ENCODE measurements around the gene CCL8.

CCL8 gene

DNA sequence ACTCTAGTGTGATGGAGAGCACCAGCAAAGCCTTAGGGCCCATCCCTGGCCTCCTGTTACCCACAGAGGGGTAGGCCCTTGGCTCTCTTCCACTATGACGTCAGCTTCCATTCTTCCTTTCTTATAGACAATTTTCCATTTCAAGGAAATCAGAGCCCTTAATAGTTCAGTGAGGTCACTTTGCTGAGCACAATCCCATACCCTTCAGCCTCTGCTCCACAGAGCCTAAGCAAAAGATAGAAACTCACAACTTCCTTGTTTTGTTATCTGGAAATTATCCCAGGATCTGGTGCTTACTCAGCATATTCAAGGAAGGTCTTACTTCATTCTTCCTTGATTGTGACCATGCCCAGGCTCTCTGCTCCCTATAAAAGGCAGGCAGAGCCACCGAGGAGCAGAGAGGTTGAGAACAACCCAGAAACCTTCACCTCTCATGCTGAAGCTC, at the start of gene CCL8:
Gene CCL8 (plus strand): TSS at position 397 of the 445 bp plus-strand sequence. CDS start 67 bp downstream, outside the sequence.
- DNase-seq: no peak

- DNase-seq: no peak
Observed at GRCh38 chr17:34269969-34270368, 49.3 kb upstream of the CCL8 start, which contains the start of gene CCL7. Gene CCL7 (plus strand): TSS chr17:34270221. CDS start chr17:34270291, 70 bp downstream.

GRCh38 chr17:34275881-34276280, 43.4 kb upstream of the CCL8 start:
- no peak for DNase-seq

GRCh38 chr17:34276826-34277225, 42.4 kb upstream of the CCL8 start:
- no peak for DNase-seq

GRCh38 chr17:34283571-34283970, 35.7 kb upstream of the CCL8 start:
- no peak for DNase-seq

- no peak for DNase-seq
Observed at GRCh38 chr17:34285286-34285792, 33.9 kb upstream of the CCL8 start, which contains the start of gene CCL11. Gene CCL11 (plus strand): TSS chr17:34285742. CDS start chr17:34285809, 67 bp downstream.

GRCh38 chr17:34287875-34288274, 31.4 kb upstream of the CCL8 start:
- no peak for DNase-seq

- DNase-seq: no peak
Observed at GRCh38 chr17:34290586-34290985, 28.6 kb upstream of the CCL8 start.

DNA sequence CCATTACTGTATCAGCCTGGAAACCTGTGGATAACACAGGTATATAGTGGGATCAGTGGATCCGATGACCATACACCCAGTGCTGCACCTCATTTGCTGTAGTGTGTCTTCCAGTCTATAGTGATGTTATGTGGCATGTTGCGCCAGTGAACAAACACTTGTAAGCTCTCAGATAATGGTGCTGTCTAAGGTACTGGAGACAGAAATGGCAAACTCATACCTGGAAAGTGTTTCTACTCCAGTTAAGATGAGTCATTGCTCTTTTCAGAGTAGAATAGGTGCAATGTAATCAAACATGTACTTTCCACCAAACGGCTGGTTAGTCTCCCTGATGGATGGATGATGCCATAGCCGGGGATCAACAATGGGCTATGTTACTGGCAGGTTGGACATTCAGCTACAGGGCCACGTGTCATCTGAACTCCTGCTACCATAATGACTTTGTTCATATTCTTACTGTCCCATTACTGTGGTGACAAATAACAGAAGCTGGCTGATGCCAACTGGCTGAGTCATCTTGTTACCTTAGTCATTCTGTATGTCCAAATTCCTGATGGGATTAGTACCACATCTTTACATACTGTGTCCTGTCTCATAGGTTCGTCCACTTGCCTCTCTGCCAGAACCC, 27.4 kb upstream of the CCL8 start:
- DNase-seq: no peak

- no peak for DNase-seq
Observed at GRCh38 chr17:34299027-34299426, 20.2 kb upstream of the CCL8 start.

GRCh38 chr17:34299956-34300577, 19.2 kb upstream of the CCL8 start:
- peak; percentile 22 for DNase-seq

DNA sequence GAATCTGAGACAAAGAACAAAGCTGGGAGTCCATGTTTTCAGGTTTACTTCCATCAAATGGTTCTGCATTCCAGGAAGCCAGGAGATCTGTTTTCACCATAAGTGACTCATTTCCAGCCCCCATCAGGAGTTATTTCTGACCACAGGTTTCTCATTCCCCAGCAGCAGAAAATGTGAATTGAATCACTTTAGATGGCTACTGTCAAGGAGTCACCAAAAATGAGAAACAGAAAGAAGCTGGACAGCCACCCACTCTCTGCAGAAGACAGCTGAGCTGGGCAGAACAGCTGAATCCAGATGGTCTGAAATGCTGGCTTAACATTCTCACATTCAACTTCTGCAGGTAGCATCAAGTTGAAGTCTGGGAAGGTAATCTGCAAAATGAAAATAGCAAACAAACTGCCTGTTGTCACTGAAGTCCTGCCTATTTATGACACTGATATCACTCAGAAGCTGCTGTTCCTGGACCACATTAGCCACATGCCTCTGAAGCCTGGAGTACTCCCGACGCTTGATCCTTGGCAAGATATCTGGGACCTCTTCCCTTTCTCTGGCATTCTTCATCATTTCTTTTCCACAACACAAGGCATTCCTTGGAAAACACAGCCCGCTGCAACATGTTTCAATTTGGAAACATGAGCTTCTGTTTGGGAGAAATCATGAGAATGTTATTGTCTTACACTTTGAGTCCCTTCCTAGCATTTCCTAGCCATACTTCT, 18.4 kb upstream of the CCL8 start:
- DNase-seq: no peak

DNA sequence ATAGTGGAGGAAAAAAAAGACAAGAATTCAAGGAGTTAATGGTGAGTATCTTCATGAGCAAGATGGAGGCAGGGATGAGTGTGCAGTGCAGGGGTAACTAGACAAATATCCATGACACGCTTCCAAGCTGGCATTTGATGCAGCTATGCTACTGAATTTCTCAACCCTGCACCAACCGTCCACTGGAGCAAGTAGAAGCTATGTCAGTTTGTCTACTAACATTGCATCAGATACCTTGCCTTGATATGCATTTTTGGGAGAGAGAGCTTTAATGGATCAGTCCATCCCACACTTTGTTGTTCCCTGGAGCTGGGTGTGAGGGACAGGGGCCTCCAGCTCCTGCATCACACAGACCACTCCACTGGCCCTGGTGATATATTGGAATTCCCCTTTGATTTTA, 17.2 kb upstream of the CCL8 start:
- no peak for DNase-seq

DNA sequence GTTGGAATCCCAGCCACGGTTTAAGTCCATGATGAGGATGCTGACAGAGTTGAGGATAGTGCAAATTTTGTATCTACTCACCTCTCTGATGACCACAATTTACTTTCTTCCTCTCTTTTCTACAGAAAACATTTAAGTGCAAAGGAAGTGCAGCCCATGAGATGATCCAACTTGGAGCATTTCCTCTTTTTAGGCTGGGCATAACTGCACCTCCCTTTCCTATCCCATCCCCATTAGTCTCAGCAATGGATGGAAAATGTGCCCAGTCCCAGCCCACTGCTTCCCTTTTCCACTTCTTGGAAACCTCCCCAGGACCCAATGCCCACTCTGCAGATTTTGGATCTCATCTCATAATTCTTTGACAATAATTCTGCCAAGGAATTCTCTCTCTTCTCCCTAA, 16.6 kb upstream of the CCL8 start:
- DNase-seq: no peak

DNA sequence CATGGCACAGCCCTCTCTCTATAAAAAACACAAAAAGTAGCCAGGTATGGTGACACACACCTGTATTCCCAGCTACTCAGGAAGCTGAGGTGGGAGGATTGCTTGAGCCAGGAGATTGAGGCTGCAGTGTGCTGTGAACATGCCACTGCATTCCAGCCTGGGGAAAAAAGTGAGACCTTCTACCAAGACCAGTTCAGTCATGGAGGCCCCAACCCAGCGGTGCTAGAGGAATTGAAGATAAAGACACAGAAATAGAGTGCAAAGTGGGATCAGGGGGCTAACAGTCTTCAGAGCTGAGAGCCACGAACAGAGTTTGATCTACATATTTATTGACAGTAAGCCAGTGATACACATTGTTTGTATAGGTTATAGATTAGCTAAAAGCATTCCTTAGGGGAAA, 15.6 kb upstream of the CCL8 start:
- no peak for DNase-seq

DNA sequence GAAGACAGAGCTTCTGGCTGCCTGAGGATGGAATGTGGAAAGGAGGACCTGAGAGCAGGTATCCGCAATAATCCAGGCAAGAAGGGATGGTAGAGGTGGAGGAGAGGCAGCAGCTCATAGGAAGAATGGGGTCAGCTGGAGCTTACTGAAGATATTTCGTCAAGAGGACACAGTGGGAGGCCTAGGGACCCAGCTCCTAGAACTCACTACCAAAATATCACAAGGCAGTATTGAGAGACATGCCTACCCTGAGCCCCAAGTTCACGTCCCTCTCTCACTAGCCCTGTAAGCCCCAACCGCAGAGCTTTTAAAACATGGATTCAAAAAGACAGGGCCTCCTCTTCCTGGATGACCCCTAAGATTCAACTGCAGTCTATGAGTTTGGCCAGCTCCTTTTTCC, 14.2 kb upstream of the CCL8 start:
- DNase-seq: no peak

GRCh38 chr17:34305606-34306005, 13.6 kb upstream of the CCL8 start:
- no peak for DNase-seq

DNA sequence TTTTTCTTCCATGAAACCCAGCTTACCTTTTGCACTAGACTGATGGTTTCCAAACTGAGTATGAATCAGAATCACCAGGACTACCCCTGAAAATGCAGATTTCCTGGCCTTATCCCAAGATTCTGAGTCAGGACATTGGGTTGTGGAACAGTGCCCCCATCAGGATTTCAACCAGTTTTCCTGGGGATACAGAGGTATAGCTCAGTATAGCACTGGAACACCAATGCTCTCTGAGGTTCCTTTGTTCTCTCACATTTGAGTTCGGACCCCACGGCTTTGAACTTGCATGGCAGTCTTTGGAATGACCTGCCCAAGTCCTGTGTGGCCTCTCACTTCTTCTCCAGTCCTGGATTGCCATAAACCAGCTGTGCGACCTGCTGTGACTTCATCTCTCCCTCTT, 12.8 kb upstream of the CCL8 start:
- peak; percentile 13 for DNase-seq

GRCh38 chr17:34307110-34307509, 12.1 kb upstream of the CCL8 start:
- DNase-seq: no peak

GRCh38 chr17:34308371-34308770, 10.9 kb upstream of the CCL8 start:
- DNase-seq: no peak

DNA sequence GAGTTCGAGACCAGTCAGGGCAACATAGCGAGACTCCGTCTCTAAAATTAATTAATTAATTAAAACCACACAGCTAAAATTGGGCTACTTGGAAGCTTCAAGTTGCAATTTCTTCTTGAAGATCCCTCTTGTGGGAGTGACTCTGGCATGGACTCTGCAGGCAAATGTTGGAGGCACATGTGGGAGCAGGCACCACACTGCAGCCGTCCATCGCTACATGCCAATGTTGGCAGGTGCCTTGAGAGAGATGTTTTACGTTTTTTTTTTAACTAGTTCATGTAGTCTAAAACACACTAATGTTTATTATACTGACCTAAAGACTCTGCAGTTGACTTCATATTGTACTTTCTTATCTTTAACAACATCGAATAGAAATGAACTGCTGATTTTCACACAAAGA, 7.9 kb upstream of the CCL8 start:
- DNase-seq: no peak

GRCh38 chr17:34312080-34312479, 7.2 kb upstream of the CCL8 start:
- DNase-seq: no peak

DNA sequence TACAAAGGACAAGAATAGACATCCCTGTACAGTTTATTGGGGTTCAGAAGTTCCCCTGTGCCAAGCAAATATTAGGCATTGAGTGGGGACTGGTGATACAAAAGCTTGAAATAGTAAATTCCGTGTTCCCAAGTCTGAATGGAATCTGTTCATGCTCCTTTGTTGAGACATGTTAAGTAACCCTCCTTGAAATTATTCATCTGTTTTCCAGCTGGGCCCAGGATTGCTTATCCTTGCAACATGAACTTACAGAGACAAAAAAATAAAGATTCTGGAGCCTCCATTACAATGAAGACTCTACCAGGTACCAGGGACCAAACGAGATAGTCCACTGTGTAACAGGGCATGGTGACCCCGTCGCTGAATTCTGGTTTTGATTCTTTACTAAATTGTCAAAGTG, 6.1 kb upstream of the CCL8 start:
- no peak for DNase-seq

GRCh38 chr17:34314279-34314678, 5.0 kb upstream of the CCL8 start:
- no peak for DNase-seq

Data from NCI-H748 treated with DMSO at 0.1 percent for 48 hours (cell line).